HEK293 (cell line): ENCODE measurements around the gene PIK3C2B.

ENCODE experiments used
- MYNN ChIP-seq: fragments of 450-650 bp; formaldehyde crosslinking; IDR thresholded peaks from 2 replicates; pipeline ENCODE4 v1.5.1; 2016; ENCODE audit warnings: missing biosample characterization, missing genetic modification characterization, borderline replicate concordance
- ZNF114 ChIP-seq: fragments of 450-650 bp; formaldehyde crosslinking; IDR thresholded peaks from 2 replicates; pipeline ENCODE4 v1.5.0; 2017; ENCODE audit warnings: missing biosample characterization, missing genetic modification characterization
- ZNF239 ChIP-seq: fragments of 450-650 bp; formaldehyde crosslinking; IDR thresholded peaks from 2 replicates; pipeline ENCODE4 v1.5.1; 2016; ENCODE audit warnings: missing biosample characterization, missing genetic modification characterization
- ZNF274 ChIP-seq, 2 experiments: fragments of 200-500 bp in 1 of 2; fragments of 450-650 bp in 1 of 2; sonication (Bioruptor generic) in 1 of 2; formaldehyde crosslinking in 1 of 2; IDR thresholded peaks; 2 replicates each; pipeline versions ENCODE4 v1.5.1 to v1.6.1; 2014 to 2016; ENCODE audit warnings: borderline replicate concordance in 1 of 2, inconsistent platforms in 1 of 2, low read length in 1 of 2, missing biosample characterization in 1 of 2, missing genetic modification characterization in 1 of 2
- ZNF830 ChIP-seq: fragments of 450-650 bp; IDR thresholded peaks from 2 replicates; pipeline ENCODE4 v1.5.0; 2018; ENCODE audit warnings: missing biosample characterization, missing genetic modification characterization, low read depth, mild to moderate bottlenecking, moderate library complexity
- TF ChIP-seq, protein P1 (sequence below): fragments of 450-650 bp; formaldehyde crosslinking; IDR thresholded peaks from 2 replicates; pipeline ENCODE4 v1.5.1; 2016; ENCODE audit warnings: missing biosample characterization, missing genetic modification characterization

- TF ChIP-seq MYNN (tag by site-specific recombination): no peak
- no peak for TF ChIP-seq ZNF114
- no peak for TF ChIP-seq ZNF274 (IDR thresholded peaks at IDR 0.05; ENCODE audit: low read length)
- no peak for TF ChIP-seq ZNF274 (tag by site-specific recombination; IDR thresholded peaks at IDR 0.05; ENCODE audit: borderline replicate concordance)
- TF ChIP-seq ZNF830 (tag by site-specific recombination): no peak
- TF ChIP-seq, protein P1, sequence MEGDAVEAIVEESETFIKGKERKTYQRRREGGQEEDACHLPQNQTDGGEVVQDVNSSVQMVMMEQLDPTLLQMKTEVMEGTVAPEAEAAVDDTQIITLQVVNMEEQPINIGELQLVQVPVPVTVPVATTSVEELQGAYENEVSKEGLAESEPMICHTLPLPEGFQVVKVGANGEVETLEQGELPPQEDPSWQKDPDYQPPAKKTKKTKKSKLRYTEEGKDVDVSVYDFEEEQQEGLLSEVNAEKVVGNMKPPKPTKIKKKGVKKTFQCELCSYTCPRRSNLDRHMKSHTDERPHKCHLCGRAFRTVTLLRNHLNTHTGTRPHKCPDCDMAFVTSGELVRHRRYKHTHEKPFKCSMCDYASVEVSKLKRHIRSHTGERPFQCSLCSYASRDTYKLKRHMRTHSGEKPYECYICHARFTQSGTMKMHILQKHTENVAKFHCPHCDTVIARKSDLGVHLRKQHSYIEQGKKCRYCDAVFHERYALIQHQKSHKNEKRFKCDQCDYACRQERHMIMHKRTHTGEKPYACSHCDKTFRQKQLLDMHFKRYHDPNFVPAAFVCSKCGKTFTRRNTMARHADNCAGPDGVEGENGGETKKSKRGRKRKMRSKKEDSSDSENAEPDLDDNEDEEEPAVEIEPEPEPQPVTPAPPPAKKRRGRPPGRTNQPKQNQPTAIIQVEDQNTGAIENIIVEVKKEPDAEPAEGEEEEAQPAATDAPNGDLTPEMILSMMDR (tag by site-specific recombination): peak; percentile 67
- TF ChIP-seq ZNF239 (tag by site-specific recombination): no peak
Observed at GRCh38 chr1:204445860-204446412, 48.7 kb downstream of the PIK3C2B start.
